HG03571 (cell line): ENCODE results near the gene CARS1.

ENCODE experiments used
- ATAC-seq: cut with Tn5 transposase; IDR thresholded peaks from one replicate; pipeline ENCODE4 v1.9.1; 2021; ENCODE audit not compliant: unreplicated experiment

Gene CARS1

GRCh38 chr11:2963112-2963754, 94.0 kb downstream of the CARS1 start:
- ATAC-seq = no peak

GRCh38 chr11:2961080-2961479, 96.1 kb downstream of the CARS1 start:
- ATAC-seq = no peak

GRCh38 chr11:2960139-2960538, 97.1 kb downstream of the CARS1 start:
- ATAC-seq = no peak

GRCh38 chr11:2958251-2958650, 99.0 kb downstream of the CARS1 start:
- no peak for ATAC-seq

GRCh38 chr11:2955906-2956476, 101.2 kb downstream of the CARS1 start:
- ATAC-seq = no peak

GRCh38 chr11:2954263-2954662, 103.0 kb downstream of the CARS1 start:
- ATAC-seq = no peak

GRCh38 chr11:2952290-2952689, 104.9 kb downstream of the CARS1 start:
- no peak for ATAC-seq

- no peak for ATAC-seq
Measured at GRCh38 chr11:2951231-2952110, 105.8 kb downstream of the CARS1 start.
